Effector memory CD4-positive, alpha-beta T cell (primary cell): ENCODE measurements around the gene CRHBP.

Source experiments
- DNase-seq, 3 donors: peaks; one replicate each; pipeline ENCODE4 v3.0.0-alpha.2; 2020
- H3K27ac ChIP-seq: 2 replicates; pipeline ENCODE4 v1.7.0; 2013; ENCODE audit warnings: mild to moderate bottlenecking, low read length, moderate library complexity; ENCODE audit not compliant: insufficient read depth, poor library complexity, severe bottlenecking
- H3K27me3 ChIP-seq: replicated peaks from 2 replicates; pipeline ENCODE4 v1.7.0; 2013; ENCODE audit warnings: mild to moderate bottlenecking, low read length; ENCODE audit not compliant: insufficient read depth, control insufficient read depth, poor library complexity, severe bottlenecking
- H3K36me3 ChIP-seq: 2 replicates; pipeline ENCODE4 v1.7.0; 2013; ENCODE audit warnings: mild to moderate bottlenecking, low read length, moderate library complexity; ENCODE audit not compliant: control insufficient read depth, insufficient read depth
- H3K4me1 ChIP-seq: 2 replicates; pipeline ENCODE4 v1.7.0; 2013; ENCODE audit warnings: low read length, mild to moderate bottlenecking; ENCODE audit not compliant: control insufficient read depth, insufficient read depth, poor library complexity, severe bottlenecking
- H3K4me3 ChIP-seq: 2 replicates; pipeline ENCODE4 v1.7.0; 2013; ENCODE audit warnings: low read length, low read depth, mild to moderate bottlenecking; ENCODE audit not compliant: insufficient read depth, poor library complexity, severe bottlenecking
- H3K9me3 ChIP-seq: 2 replicates; pipeline ENCODE4 v1.7.0; 2013; ENCODE audit warnings: mild to moderate bottlenecking, low read length, moderate library complexity; ENCODE audit not compliant: control insufficient read depth

Gene CRHBP

DNA sequence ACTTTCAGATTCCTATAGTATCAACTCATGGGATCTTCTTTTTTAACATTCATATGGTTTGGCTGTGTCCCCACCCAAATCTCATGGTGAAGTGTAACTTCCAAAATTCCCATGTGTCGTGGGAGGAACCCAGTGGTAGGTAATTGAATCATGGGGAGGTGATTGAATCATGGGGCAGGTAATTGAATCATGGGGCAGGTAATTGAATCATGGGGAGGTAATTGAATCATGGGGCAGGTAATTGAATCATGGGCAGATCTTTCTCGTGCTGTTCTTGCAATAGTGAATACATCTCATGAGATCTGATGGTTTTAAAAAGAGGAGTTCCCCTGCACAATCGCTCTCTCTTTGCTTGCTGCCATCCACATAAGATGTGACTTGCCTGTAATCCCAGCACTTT, 55.6 kb downstream of the CRHBP start:
- no peaks in the 10 kb centered on the region for H3K9me3 ChIP-seq
- no peak for DNase-seq

DNA sequence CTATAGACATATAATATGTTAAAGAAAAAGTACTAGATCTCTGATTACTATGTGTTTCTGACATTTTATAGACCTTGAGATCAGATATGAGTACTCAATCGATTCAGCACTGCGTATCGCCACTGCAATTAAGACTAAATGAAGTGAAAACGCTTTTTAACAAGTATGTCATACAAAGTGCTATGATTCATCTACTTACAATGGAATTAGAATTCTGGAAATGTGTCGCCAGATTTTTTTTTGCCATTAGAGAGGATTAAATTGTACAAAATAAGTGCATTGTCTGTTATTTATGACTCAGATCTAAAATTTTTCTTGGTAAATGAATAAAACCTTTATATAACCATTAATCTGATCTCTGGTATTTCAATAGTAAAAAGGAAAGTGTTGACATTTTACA, 57.4 kb downstream of the CRHBP start:
- Histone ChIP-seq H3K4me3 (no peak overlapping the region), H3K4me1 (no peaks in the 10 kb centered on the region), H3K36me3 (no peaks in the 10 kb centered on the region), H3K27me3 (no peaks in the 10 kb centered on the region), H3K27ac (no peak overlapping the region), H3K9me3 (no peaks in the 10 kb centered on the region)
- DNase-seq, result no peak

More for the DNA sequence above, 55.6 kb downstream of the CRHBP start:
- Histone ChIP-seq H3K27me3 (no peaks in the 10 kb centered on the region), H3K27ac (no peak overlapping the region), H3K4me1 (no peaks in the 10 kb centered on the region), H3K4me3 (no peak overlapping the region), H3K36me3 (no peaks in the 10 kb centered on the region)

DNA sequence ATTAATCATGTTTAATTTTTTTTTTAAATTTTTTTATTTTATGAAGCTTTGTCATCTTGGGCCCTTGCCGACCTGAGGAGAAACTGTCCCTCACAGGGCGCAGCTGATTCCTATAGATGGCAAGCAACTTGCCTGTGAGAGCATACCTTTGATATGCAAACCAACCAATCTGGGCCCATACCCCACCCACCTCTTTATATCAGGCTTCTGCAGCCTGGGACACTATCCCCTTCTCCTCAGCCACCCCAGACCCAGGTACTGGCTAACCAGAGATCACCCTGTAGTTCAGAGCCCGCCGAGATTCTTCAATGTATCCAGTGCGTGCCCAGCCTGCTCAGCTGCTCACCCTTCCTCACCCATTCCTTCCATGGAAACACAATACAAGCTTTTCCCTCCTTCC, 58.7 kb downstream of the CRHBP start:
- no peak overlapping the region for H3K27ac ChIP-seq
- H3K4me1 ChIP-seq, result no peaks in the 10 kb centered on the region
- H3K36me3 ChIP-seq, result no peaks in the 10 kb centered on the region
- DNase-seq, result no peak
- H3K4me3 ChIP-seq, result no peak overlapping the region
- no peaks in the 10 kb centered on the region for H3K27me3 ChIP-seq
- no peaks in the 10 kb centered on the region for H3K9me3 ChIP-seq

DNA sequence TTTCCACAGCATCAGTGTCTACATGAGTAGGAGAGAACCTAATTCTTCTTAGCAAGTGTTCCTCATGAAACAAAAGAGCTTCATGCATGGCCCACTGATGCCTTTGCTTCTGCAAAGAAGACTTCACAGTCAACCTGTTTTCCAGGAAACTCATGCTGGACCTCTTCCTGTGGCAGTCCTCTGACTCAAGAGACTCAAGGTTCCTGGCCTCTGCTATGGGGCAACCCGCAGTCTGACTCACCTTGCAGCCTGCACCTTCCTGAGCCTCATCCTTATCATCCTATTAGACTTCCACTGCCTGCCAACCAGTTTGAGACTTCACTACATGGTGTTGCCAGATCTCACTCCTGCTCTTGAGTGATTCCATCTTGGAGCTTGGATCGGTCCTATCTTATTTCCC, 59.8 kb downstream of the CRHBP start:
- no peak overlapping the region for H3K4me3 ChIP-seq
- no peaks in the 10 kb centered on the region for H3K4me1 ChIP-seq
- no peak overlapping the region for H3K27ac ChIP-seq
- H3K36me3 ChIP-seq, result no peaks in the 10 kb centered on the region
- H3K27me3 ChIP-seq, result no peaks in the 10 kb centered on the region
- DNase-seq, result no peak
- H3K9me3 ChIP-seq, result no peaks in the 10 kb centered on the region

DNA sequence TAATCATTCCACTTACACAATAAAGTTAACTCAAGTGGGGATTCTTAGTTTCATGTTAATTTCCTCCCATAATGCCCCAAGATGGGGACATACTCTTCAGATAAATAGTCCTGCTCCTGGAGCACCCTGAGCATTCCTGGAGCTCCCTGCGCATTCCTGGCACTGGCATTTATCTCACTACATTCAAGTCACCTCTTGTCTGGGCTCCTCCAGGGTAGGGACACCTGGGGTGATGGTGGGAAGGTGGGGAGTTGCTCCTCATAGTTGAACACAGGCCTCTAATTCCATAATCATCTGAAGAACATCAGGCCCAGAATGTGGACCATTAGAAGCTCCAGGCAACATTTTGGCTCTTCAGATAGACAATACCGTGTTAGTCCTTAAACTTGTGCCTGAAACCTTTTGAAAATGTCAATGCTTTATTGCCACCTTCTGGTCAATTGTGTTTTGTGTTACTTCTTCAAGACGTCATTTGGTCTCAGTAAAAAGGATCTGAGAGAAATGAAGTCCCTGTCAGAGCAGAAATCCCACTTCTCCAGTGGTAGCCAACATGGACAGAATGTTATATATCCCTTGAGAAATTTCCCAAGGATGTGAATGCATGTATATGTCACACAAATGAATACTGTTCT, 63.2 kb downstream of the CRHBP start:
- Histone ChIP-seq H3K4me3 (no peak overlapping the region), H3K9me3 (no peaks in the 10 kb centered on the region), H3K36me3 (no peaks in the 10 kb centered on the region), H3K27ac (no peak overlapping the region), H3K27me3 (no peaks in the 10 kb centered on the region), H3K4me1 (no peaks in the 10 kb centered on the region)
- DNase-seq, result no peak

DNA sequence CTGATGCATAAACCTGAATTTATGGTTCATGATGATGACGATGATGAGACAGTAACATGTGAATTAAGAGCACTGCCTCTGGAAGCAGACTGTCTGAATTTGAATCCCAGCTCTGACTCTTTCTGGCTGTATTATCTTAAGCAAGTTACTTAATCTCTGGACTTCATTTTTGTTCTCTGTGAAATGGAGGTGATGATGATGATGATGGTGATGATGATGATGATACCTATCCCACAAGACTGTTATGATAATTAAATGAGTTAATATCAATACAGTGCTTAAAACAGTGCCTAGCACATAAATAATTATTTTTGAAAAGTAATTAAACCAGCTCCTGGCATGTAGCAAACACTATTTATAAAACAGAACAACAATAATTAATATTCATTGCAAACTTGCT, 64.1 kb downstream of the CRHBP start:
- no peak for DNase-seq
- Histone ChIP-seq H3K9me3 (no peaks in the 10 kb centered on the region), H3K4me1 (no peaks in the 10 kb centered on the region), H3K27me3 (no peaks in the 10 kb centered on the region), H3K36me3 (no peaks in the 10 kb centered on the region), H3K4me3 (no peak overlapping the region), H3K27ac (no peak overlapping the region)

DNA sequence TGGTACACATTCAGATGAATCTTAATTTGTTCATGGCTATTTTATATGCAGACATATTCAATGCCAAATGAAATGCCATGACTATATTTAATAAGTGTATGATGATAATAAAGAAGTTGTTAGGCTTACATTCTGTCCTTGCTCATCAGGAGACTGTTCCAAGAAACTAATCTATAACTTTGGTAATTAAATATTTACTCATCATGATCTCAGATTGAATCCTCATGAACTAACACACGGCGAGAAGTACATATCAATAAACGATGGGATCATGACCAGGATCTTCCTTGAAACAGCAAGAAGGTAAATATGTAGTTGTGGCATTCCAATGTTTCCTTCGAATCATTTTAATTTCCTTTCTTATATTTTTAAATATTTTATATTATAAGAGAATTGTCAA, 64.8 kb downstream of the CRHBP start:
- no peak overlapping the region for H3K27ac ChIP-seq
- H3K4me1 ChIP-seq, result no peaks in the 10 kb centered on the region
- H3K36me3 ChIP-seq, result no peaks in the 10 kb centered on the region
- DNase-seq, result no peak
- H3K9me3 ChIP-seq, result no peaks in the 10 kb centered on the region
- H3K27me3 ChIP-seq, result no peaks in the 10 kb centered on the region
- H3K4me3 ChIP-seq, result no peak overlapping the region
